Activated CD4-positive, CD25-positive, alpha-beta regulatory T cell treated with anti-CD3 and anti-CD28 coated beads, Interleukin-2, amount 50 U/mL, for 72 hours (primary cell): ENCODE data around the gene GSTO1.

Experiments used
- DNase-seq: peaks from one replicate; pipeline ENCODE4 v3.0.0; 2021

Gene GSTO1

DNA sequence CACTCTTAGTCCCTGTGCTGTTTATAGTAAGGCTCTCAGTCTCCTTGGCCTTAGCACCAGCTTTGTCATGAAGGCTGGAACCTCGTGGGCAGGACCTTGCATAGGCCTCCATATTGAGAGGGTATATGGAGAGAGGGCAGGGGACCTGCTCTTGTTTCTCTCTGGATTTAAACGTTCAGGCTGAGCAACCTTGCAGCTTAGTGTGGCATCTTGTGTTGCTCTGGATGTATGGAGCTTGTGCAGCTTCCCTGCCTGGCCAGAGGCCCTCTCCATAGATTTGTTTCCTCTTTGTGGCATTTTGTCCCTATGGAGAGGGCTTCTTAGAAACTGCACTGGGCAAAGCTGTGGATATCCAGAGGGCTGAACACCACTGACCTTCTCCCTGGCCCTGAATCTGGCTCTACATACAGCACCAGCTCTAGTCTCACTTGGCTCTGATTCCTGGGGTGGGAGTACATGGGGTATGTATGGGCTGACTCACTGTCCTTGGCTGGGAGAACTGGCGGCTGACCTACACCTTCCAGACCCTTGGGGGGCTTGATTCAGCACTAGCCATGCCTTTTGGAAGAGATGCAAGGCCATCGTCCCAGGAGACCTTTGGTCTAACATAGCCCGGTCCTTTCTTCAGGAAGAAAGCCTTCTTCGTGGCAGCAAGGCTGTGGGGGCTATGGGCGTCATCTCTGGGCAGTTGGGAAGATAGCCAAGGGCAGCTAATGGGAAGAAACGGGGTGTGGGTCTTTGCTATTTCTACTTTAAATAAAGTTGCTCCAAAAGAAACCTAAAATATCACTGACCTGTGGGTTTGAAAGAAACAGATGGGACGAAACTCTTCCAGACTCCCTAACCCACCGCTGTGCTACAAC, 53.1 kb downstream of the GSTO1 start:
- no peak for DNase-seq

DNA sequence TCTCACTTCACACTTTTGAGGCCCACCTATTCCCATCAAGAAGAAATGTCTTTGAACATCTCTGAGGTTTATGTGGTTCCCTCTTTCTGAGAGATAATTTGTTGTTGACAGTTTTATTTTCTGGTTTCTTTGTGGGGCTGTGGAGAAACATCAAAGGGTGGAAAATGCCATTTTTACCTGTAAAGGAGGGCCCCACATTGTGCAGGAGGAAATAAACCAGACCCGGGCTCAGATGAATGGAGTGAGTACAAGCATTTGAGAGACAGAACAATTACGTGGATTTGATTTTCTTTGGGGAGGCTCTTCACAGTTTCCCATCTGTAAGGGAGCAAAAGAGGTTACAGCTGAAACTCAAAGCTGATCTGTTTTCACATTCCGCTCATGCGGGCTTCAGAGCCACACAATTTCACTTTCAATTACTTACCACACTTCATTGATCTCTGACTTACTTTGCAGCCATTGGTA, 53.8 kb downstream of the GSTO1 start:
- DNase-seq = no peak

- DNase-seq = peak; percentile 24
Observed at GRCh38 chr10:104309980-104310978, 55.6 kb downstream of the GSTO1 start.

DNA sequence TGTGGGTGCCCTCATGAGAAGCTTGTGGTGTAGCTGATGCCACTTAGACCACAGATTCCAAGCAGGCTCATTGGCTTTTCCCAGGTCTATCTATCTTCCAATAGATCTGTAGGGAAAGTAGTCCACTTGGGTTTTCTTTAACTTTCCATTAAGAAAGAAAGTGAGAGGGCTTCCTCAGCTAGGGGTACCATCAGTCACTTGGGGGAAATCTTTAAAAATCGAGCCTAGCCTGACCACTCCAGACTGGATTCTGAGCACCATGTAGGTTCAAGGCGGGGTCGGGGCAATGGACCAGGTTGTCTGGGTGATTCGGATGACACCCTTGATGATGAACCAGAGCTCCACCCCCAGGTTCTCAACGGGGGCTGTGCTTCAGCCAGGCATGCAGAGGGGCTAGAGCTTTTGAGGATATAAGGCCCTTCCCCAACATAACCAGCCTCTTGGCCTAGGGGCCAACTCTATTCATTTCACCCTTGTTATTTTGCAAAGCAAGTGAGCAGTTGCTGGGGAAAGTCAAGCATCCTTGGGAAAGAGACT, 56.6 kb downstream of the GSTO1 start:
- DNase-seq = no peak

GRCh38 chr10:104314591-104315485, 60.1 kb downstream of the GSTO1 start:
- no peak for DNase-seq

DNA sequence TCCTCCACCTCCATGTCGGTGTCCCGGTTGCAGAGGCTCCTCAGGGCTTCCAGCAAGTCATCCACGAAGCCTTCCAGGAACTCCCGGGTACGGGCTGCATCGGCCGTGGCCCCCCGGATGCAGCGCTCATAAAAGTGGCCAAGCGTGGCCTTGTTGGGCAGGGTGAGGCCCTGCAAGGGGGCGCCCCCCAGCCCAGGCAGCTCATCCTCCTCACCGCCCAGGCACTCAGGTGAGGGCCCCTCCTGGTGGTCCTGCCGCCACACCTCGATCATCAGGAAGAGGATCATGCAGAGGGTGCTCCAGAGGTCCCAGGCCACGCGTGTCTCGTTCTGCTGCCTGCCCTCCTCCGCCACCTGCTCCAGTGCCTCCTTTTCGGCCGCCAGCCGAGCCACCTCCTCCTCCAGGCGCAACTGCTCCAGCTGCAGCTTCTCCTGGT, 60.8 kb downstream of the GSTO1 start:
- DNase-seq = no peak

DNA sequence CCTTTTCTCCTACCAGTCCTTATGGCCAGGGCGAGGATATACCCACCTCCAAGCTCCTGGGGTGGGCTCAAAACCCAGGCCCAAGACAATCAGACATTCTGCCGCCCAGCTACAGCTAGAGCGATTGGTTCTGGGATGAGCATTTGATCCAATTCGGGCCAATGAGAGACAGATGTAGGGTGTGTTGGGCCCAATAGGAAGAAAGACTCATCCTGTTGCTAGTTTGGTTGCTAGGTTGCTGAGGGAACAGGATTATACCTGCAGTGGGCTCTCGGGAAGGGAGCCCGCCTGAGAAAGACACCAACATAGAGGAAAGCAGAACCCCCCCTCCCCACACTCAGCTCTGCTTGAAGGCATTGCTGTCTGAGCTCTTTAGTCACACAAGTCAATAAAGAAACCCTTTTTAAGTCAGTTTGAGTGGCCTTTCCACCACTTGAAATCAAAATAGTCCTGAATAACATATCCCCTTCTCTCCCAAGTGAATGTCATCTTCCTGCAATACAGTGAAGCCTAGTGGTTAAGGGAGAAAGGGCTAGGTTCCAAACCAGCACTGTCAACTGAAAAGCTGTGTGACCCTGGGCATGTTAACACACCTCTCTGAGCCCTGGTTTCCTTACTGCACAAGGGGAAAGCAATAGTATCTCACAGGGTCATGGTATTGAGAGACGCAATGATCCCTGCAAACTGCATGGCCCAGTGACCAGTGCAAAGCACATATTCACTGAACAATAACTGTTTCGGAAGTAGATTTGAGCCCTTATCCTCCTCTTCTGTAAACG, 61.8 kb downstream of the GSTO1 start:
- no peak for DNase-seq
